GM21576 (cell line): ENCODE data around the gene PSMA7.

Source experiments
- ATAC-seq: cut with Tn5 transposase; IDR thresholded peaks from one replicate; pipeline ENCODE4 v1.9.1; 2021; ENCODE audit warnings: mild to moderate bottlenecking, moderate library complexity; ENCODE audit not compliant: unreplicated experiment

PSMA7 gene

GRCh38 chr20:62138204-62138543, 5.0 kb downstream of the PSMA7 start:
- ATAC-seq, result no peak

DNA sequence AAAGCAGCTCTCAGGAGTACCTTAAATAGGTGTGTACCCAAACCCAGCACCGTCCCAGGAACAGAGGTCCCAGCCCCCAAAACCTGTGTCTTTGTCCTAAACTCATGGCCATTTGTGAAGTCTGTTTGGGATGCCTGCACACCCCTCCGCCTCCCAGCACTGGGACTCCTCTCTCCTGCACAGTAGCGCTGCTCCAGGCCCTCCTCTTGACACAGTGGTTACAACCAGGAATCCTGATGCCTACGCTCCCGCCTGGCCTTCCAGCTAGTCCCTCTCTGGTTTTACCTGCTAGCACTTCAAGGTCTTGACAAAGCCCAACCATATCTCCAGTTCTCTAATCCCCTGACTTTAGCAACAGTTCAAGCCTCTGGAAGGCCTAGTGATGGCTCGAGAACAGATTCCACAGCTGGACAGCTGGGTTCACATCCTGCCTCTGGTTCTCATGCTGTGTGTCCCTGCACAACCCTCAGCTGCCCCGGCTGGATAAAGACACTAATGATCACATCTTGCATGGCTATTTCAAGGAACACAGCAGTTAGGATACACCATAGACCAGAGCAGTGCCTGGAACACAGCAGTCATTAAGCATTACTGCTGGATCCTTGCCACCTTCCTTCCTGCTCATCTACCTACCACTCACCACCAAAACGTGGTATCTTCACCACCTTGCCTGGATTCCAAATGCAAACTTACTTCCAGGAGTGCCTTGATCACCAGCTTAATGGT, 5.6 kb downstream of the PSMA7 start:
- ATAC-seq, result no peak

DNA sequence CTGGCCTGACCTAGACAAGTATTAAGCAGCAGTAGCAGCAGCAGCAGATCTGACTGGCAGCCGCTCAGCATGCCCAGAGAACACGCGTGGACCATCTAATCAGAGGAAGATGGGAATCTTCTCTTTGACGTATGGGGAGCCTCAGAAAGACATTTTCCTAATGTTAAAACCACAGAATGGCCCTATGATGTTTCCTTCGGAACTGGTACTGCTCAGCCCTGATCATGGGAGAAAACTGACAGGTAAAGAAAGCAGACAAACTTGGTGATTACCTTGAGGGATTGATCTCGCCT, 6.2 kb downstream of the PSMA7 start:
- no peak for ATAC-seq

DNA sequence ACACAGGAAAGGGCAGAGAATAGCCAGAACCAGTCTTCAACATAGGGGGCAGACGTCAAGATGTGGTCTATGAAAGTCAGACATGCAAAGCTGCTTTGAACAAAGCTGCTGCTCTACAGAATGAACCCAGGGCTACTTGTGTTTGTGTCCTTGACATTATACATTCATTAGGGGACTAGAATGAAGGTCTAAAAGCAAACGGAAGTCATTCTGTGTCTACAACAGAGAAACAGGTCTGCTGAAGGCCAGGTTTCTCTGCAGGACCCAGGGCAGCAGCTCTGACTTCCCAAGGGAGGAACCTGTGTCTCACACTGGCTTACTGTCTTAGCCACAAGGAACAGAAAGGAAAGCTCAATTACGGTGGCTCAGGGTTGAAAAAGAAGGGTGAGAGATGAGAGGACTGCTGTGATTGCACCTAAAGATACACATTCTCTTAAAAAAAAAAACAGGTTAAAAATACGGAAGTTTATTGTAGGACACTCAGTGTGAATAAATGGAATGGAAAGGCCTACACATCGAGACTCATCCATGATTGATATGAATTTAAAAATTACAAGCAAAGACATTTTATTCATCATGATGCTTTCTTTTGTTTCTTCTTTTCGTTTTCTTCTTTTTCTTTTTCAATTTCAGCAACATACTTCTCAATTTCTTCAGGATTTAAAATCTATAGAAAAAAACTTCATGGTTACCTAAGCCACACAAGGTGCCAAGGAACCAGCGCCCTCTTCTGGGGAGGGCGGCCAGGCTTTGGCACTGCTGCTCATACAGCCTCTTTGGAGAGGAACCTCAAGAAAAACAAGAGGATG, 6.7 kb downstream of the PSMA7 start:
- ATAC-seq, result no peak

- ATAC-seq, result no peak
Observed at GRCh38 chr20:62135573-62136266, 7.5 kb downstream of the PSMA7 start.

DNA sequence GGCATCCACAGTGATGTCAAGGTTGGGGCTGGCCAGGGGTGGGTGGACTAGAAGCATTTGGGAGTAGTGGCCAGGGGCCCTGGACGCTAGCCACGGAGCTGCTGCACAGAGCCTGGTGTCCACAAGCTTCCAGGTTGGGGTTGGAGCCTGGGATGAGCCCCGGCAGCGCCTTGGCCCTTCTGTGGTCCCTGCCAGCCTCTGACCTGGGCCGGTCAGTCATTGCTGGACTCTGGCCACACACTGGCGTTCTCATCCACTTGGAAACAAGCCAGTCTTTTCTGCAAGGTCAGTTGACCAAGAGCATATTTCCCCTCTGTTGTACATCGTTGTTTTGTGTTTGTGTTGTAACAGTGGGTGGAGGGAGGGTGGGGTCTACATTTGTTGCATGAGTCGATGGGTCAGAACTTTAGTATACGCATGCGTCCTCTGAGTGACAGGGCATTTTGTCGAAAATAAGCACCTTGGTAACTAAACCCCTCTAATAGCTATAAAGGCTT, 8.4 kb downstream of the PSMA7 start:
- no peak for ATAC-seq

GRCh38 chr20:62133864-62134263, 9.3 kb downstream of the PSMA7 start:
- no peak for ATAC-seq

GRCh38 chr20:62133051-62133845, 9.9 kb downstream of the PSMA7 start:
- ATAC-seq, result no peak

GRCh38 chr20:62132421-62132820, 10.8 kb downstream of the PSMA7 start:
- no peak for ATAC-seq

DNA sequence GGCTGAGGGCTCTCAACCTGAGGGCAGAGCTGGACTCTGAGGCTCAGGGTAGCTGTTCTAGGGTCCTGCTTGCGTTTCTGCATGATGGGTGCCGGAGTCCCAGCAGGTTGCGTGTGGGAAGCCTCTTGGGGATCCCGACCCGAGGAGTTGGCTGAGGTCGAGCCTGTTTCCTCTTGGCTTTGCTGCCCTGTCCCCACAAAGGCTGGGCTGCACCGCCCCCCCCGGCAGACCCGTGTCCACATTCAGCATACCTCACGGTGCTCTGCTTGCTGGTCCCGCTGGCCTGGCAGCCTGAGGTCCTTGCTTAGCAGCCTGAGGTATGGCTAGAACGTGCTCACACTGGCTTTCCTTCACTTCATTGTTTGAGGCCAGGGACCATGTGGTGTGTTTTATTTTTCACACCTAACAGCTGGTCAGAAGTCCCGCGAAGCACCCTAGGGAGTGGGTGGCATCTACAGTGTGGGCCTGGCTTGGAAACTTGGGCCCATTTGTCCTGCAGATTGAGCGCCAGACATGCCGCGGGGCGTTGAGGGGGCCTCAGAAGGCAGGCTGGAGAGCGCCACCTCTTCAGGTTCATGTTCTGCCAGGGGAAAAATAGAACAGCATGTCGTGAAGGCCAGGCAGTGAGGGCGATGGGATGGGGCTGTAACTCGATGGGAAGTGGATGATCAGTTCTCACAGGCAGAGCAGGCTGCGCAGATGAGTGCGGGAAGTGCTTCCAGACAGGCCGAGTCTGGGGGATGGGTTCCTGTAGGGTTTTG, 11.5 kb downstream of the PSMA7 start:
- ATAC-seq, result no peak

- ATAC-seq, result no peak
Observed at GRCh38 chr20:62129731-62130531, 13.3 kb downstream of the PSMA7 start.

DNA sequence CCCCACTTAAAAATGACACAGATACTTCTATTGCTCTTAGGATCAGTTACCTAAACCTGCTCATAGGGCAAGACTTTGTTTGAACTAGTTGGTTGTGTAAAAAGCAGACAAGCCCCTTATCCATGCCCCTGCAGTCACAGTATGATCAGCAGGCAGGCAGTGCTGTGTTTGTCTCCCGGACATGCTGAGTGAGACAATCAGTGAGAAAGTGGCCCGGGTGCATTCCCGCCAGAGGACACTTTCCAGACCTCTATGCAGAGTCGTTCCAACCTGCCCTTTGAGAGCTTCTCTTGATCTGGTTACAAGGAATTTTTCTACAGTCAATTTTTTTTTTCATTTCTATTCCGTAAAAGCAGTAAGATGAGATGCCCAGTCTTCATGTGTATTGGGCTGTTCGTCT, 14.7 kb downstream of the PSMA7 start:
- ATAC-seq, result no peak

GRCh38 chr20:62127799-62128198, 15.4 kb downstream of the PSMA7 start:
- no peak for ATAC-seq

GRCh38 chr20:62126141-62126540, 17.1 kb downstream of the PSMA7 start:
- ATAC-seq, result no peak

- ATAC-seq, result no peak
Observed at GRCh38 chr20:62123450-62124118, 19.6 kb downstream of the PSMA7 start.

DNA sequence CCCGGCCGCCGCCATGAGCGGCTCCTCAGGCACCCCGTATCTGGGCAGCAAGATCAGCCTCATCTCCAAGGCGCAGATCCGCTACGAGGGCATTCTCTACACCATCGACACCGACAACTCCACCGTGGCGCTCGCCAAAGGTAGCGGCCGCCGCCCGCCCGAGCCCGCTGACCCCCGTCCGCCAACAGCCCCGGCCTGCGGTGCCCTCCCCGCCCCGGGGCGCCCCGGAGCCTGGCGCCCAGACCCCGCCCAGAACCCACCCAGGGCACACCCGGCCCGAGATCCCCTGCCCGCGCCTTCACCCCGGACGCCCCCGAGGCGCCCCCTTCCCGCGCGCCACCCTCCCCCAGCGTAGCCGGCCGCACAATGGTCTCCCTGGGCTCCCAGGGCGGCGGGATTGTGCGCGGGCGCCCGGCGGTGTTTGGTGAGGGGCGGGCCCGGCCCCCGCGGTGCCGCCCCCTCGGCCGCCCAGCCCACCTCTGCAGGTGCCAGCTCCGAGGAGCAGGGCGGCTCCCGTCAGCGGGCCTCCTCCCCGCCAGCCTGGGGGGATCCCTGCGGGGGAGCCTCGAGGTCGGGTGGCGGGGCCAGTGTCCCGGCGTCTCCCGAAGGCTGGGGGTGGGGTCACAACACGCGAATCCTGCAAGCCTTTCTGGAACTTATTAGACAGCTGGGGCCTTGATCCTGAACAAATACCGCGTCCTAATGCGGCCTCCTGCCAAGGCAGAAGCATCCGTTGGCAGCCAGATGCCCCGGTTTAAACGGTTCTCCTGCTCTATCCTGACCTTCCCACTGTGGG, 20.3 kb downstream of the PSMA7 start:
- peak; percentile 11 for ATAC-seq

GRCh38 chr20:62121776-62122653, 21.2 kb downstream of the PSMA7 start, which contains the start of gene LSM14B:
LSM14B (plus strand) TSS chr20:62122475; CDS start chr20:62122667, 192 bp downstream.
- peak; percentile 71 for ATAC-seq
